ENCODE results near the gene CCDC174.

- TF ChIP-seq CTCF (IDR thresholded peaks at IDR 0.05; ENCODE audit: low read depth, low read length, missing input control): no peak
- no peak for TF ChIP-seq MAX (IDR thresholded peaks at IDR 0.05)
- no peak for TF ChIP-seq TAF1 (conservative IDR thresholded peaks at IDR 0.05)
Measured at GRCh38 chr3:14718539-14718938, 67.0 kb downstream of the CCDC174 start.

Measured in liver (tissue), 3 donors.